HCT116 (cell line): ENCODE data around the gene RTF1. TPM values are rescaled to one million over a fixed set of nuclear protein-coding genes. Genes with fewer than 3 reads are reported as not detected.

ENCODE experiments used
- ATAC-seq: fragments of 200-7000 bp; cut with Tn5 transposase; 2 replicates; pipeline ENCODE4 v1.9.1; 2020; ENCODE audit warnings: mild to moderate bottlenecking, moderate library complexity
- BruUV-seq: library from RNA; stranded (reverse); fragments of 400-500 nt; replicated peaks from 2 replicates; lab custom pipeline; 2021; lab: Mats Ljungman, UMichigan
- CTCF ChIA-PET: fragments of 300-600 bp; sonication (Branson Sonifier 250); formaldehyde crosslinking; loops from one replicate; lab custom pipeline; 2021; ENCODE audit warnings: antibody characterized with exemption; lab: Charles Lee
- POLR2A ChIA-PET: fragments of 300-600, 350-600 bp; sonication (Branson Sonifier 250); formaldehyde crosslinking; loops from one replicate; lab custom pipeline; 2021; ENCODE audit warnings: antibody characterized with exemption; lab: Charles Lee
- RAD21 ChIA-PET, 2 experiments: fragments of 300-600 bp; sonication (Branson Sonifier 250); formaldehyde crosslinking; loops; one replicate each; lab custom pipeline; 2023; ENCODE audit warnings: low total read pairs in 2 of 2; ENCODE audit not compliant: uncharacterized antibody in 2 of 2, unreplicated experiment in 2 of 2, low non-redundant PET in 1 of 2; lab: Charles Lee
- DNase-seq: peaks from one replicate; pipeline ENCODE4 v3.0.0-alpha.2; 2010; ENCODE audit warnings: low read depth, low spot score
- H2AFZ ChIP-seq: fragments of 200-600 bp; shearing (Covaris generic), sonication (generic); 2 replicates; pipeline ENCODE4 v1.6.1; 2017; ENCODE audit warnings: low read depth, mixed run types, mixed read lengths, antibody characterized with exemption, low read length; ENCODE audit not compliant: poor library complexity, severe bottlenecking
- H3K27ac ChIP-seq: 2 replicates; pipeline ENCODE4 v1.5.1; 2012; ENCODE audit warnings: low read depth, low read length
- H3K27me3 ChIP-seq: fragments of 200-600 bp; sonication (generic); 2 replicates; pipeline ENCODE4 v1.6.1; 2016; ENCODE audit warnings: mixed run types, low read length, mixed read lengths; ENCODE audit not compliant: insufficient read depth
- H3K36me3 ChIP-seq, 2 experiments: fragments of 200-500 bp in 1 of 2; fragments of 200-600 bp in 1 of 2; sonication (Bioruptor generic) in 1 of 2; sonication (generic) in 1 of 2; 2 replicates each; pipeline versions ENCODE4 v1.5.1 to v1.6.1; 2014 to 2016; ENCODE audit warnings: low read length in 2 of 2, inconsistent platforms in 1 of 2, mixed read lengths in 1 of 2, mixed run types in 1 of 2; ENCODE audit not compliant: insufficient read depth in 2 of 2, control insufficient read depth in 1 of 2
- H3K4me1 ChIP-seq, 2 experiments: fragments of 200-600 bp in 1 of 2; sonication (generic) in 1 of 2; 2 replicates each; pipeline versions ENCODE4 v1.5.1 to v1.6.1; 2012 to 2017; ENCODE audit warnings: low read length in 2 of 2, inconsistent platforms in 1 of 2, mild to moderate bottlenecking in 1 of 2, mixed read lengths in 1 of 2, mixed run types in 1 of 2, moderate library complexity in 1 of 2; ENCODE audit not compliant: insufficient read depth in 2 of 2, control insufficient read depth in 1 of 2
- H3K4me2 ChIP-seq: fragments of 200-600 bp; sonication (generic); 2 replicates; pipeline ENCODE4 v1.6.1; 2017; ENCODE audit warnings: mixed run types, low read length, mixed read lengths
- H3K4me3 ChIP-seq, 2 experiments: fragments of 200-600 bp in 1 of 2; sonication (generic) in 1 of 2; replicated peaks in 1 of 2; 2 replicates each; pipeline ENCODE4 v1.5.1; 2011 to 2016; ENCODE audit warnings: low read length in 2 of 2, control low read depth in 1 of 2, low read depth in 1 of 2, mild to moderate bottlenecking in 1 of 2, mixed read lengths in 1 of 2, mixed run types in 1 of 2
- H3K79me2 ChIP-seq: fragments of 200-600 bp; sonication (generic); 2 replicates; pipeline ENCODE4 v1.6.1; 2017; ENCODE audit warnings: mild to moderate bottlenecking, mixed run types, low read length, moderate library complexity, mixed read lengths; ENCODE audit not compliant: insufficient read depth
- H3K9ac ChIP-seq: fragments of 200-600 bp; sonication (generic); 2 replicates; pipeline ENCODE4 v1.6.1; 2016; ENCODE audit warnings: low read length, mixed read lengths
- H3K9me2 ChIP-seq: fragments of 200-600 bp; sonication (generic), shearing (Covaris generic); 2 replicates; pipeline ENCODE4 v1.6.1; 2017; ENCODE audit warnings: mixed run types, mild to moderate bottlenecking, moderate library complexity; ENCODE audit not compliant: insufficient read depth
- H3K9me3 ChIP-seq, 2 experiments: fragments of 200-500 bp in 1 of 2; fragments of 200-600 bp in 1 of 2; sonication (Bioruptor generic) in 1 of 2; sonication (generic) in 1 of 2; 2 replicates each; pipeline ENCODE4 v1.6.1; 2014 to 2017; ENCODE audit warnings: low read length in 2 of 2, mixed read lengths in 2 of 2, inconsistent platforms in 1 of 2, low read depth in 1 of 2, mild to moderate bottlenecking in 1 of 2, mixed run types in 1 of 2, moderate library complexity in 1 of 2; ENCODE audit not compliant: control insufficient read depth in 1 of 2, insufficient read depth in 1 of 2
- H4K20me1 ChIP-seq: fragments of 200-600 bp; sonication (generic), shearing (Covaris generic); 2 replicates; pipeline ENCODE4 v1.6.1; 2017; ENCODE audit warnings: mixed run types, mild to moderate bottlenecking, moderate library complexity; ENCODE audit not compliant: insufficient read depth
- CBX3 ChIP-seq: IDR thresholded peaks from 2 replicates; pipeline ENCODE4 v1.6.1; 2012; ENCODE audit warnings: low read depth
- CTCF ChIP-seq, 3 experiments: fragments of 200-600 bp in 1 of 3; sonication (generic) in 1 of 3; IDR thresholded peaks in 2 of 3; conservative IDR thresholded peaks in 1 of 3; 2 replicates each; pipeline ENCODE4 v1.5.1; 2012 to 2017; ENCODE audit warnings: low read depth in 2 of 3, low read length in 2 of 3, antibody characterized with exemption in 1 of 3, borderline replicate concordance in 1 of 3, control low read depth in 1 of 3, mild to moderate bottlenecking in 1 of 3, mixed read lengths in 1 of 3, mixed run types in 1 of 3, moderate library complexity in 1 of 3; ENCODE audit not compliant: insufficient read depth in 1 of 3
- EGR1 ChIP-seq: IDR thresholded peaks from 2 replicates; pipeline ENCODE4 v1.6.1; 2012; ENCODE audit warnings: low read depth
- MAX ChIP-seq: IDR thresholded peaks from 2 replicates; pipeline ENCODE4 v1.6.1; 2012
- SIN3A ChIP-seq: IDR thresholded peaks from 2 replicates; pipeline ENCODE4 v1.6.1; 2012; ENCODE audit warnings: low read depth
- SP1 ChIP-seq: IDR thresholded peaks from 2 replicates; pipeline ENCODE4 v1.6.1; 2012; ENCODE audit warnings: low read depth
- YY1 ChIP-seq: IDR thresholded peaks from 2 replicates; pipeline ENCODE4 v1.6.1; 2011; ENCODE audit warnings: low read length, low read depth, moderate library complexity, mild to moderate bottlenecking; ENCODE audit not compliant: insufficient replicate concordance; ENCODE audit errors: extremely low read depth
- ZFX ChIP-seq: fragments of 450-650 bp; IDR thresholded peaks from 2 replicates; pipeline ENCODE4 v1.6.1; 2017
- ZNF274 ChIP-seq: fragments of 200-500 bp; sonication (Bioruptor generic); IDR thresholded peaks from 2 replicates; pipeline ENCODE4 v1.6.1; 2014; ENCODE audit warnings: mild to moderate bottlenecking, low read depth, low read length, inconsistent platforms
- intact Hi-C: fragments of 100-400 bp; cut with micrococcal nuclease; formaldehyde crosslinking; loops from 2 replicates; pipeline ENCODE4 v1.10.0; 2022
- total RNA-seq: library from RNA; stranded (reverse); gene quantifications from one replicate; pipeline ENCODE4 v1.2.1, GENCODE V29; 2021; ENCODE audit not compliant: unreplicated experiment

Gene RTF1
- total RNA-seq, 1 experiment from 2014 or later = 27.5 TPM

GRCh38 chr15:41484937-41485625 lies 68.2 kb downstream of the RTF1 start:
- Histone ChIP-seq H3K9me3 (no peaks in the 10 kb centered on the region), H3K27me3 (no peaks in the 10 kb centered on the region), H3K9me2 (no peaks in the 10 kb centered on the region), H4K20me1 (no peaks in the 10 kb centered on the region), H3K79me2 (no peaks in the 10 kb centered on the region), H3K4me2 (no peak overlapping the region), H3K4me3 (no peak overlapping the region), H3K27ac (no peak overlapping the region), H2AFZ (no peak overlapping the region), H3K36me3 (peaks cover 11 to 14% of the 10 kb centered on the region in 2 experiments; a peak in 2 of 4 replicates), H3K4me1 (peaks cover 7 to 27% of the 10 kb centered on the region in 2 experiments), H3K9ac (no peak overlapping the region)
- intact Hi-C loops = no loop called here
- TF ChIP-seq SIN3A (no peak), EGR1 (no peak), MAX (no peak), CTCF (IDR thresholded peaks at IDR 0.05 in 2 of 3, conservative IDR thresholded peaks at IDR 0.05 in 1 of 3; ENCODE audit: borderline replicate concordance in 1 of 3, insufficient read depth in 1 of 3, low read depth in 2 of 3, low read length in 2 of 3) (no peak), YY1 (no peak), ZNF274 (no peak), ZFX (no peak), SP1 (no peak), CBX3 (no peak)
- POLR2A ChIA-PET = no interaction called here
- DNase-seq (no peak), ATAC-seq (no peak)
- CTCF ChIA-PET = no interaction called here
- BruUV-seq = no TSS peak
- RAD21 ChIA-PET = interaction anchor here in 1 of 2 experiments (1.5 kb wide), 1 partner anchor 23 kb away, joined by 3 read pairs; no protein-coding TSS in a partner anchor
